T-helper 1 cell (primary cell): ENCODE measurements around the gene NMNAT3.

ENCODE experiments used
- DNase-seq, 5 donors: peaks; one replicate each; pipeline ENCODE4 v3.0.0-alpha.2; 2012 to 2020

NMNAT3 gene

GRCh38 chr3:139517321-139518065, 160.3 kb downstream of the NMNAT3 start:
- DNase-seq = no peak

DNA sequence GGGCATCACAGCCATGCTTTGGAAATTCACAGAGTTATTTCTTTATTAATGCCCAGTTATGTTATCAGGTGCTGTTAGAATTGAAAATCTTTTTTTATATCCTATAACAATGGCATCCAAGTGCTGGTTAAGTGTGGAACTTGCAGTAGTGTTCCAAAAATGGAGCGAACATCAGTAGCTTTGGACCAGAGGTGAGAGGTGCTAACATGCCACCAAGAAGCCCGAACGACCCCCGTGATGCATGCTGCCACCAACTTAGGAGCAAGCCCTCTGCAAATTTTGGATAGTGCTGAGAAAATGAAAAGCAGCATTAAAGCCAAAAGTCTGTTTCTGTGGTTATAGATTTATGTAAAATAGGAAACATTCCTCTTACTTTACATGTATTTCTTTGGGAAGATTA, 163.0 kb downstream of the NMNAT3 start:
- DNase-seq = no peak
